ENCODE measurements around the gene POLR1G.

The POLR1G gene

DNA sequence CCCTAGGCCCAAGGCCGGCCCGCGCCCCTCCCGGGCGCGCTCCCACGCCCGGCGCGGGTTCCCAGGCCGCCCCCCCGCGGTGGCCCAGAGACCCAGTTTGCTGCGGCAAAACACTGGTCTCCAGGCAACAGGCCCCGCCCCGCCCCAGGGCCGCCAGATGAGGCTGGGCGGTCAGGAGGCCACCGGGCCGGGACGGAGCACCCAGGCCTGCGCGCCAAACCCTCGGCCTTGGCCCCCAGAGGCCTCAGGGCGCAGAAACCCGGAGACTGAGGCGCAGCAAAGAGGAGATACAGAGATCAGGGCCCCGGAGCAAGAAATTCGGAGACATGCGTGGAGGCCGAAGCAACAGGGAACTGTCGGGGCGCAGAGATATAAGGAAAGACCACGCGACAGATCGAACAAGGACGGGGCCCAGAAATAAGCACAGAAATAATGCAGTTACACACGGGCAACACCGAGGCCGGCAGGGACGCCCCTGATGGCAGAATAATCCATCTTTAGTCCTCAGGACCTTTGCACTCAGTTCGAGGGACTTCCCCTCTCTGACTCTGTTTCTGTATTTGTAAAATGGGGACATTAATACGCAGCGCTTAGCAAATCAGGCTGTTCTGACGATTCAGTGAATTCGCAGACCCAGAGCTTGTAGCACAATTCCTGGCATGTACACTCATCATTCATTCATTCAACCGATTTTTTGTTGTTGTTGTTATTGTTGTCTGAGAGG is 38.0 kb downstream of the POLR1G start:
- TF ChIP-seq, protein P1, sequence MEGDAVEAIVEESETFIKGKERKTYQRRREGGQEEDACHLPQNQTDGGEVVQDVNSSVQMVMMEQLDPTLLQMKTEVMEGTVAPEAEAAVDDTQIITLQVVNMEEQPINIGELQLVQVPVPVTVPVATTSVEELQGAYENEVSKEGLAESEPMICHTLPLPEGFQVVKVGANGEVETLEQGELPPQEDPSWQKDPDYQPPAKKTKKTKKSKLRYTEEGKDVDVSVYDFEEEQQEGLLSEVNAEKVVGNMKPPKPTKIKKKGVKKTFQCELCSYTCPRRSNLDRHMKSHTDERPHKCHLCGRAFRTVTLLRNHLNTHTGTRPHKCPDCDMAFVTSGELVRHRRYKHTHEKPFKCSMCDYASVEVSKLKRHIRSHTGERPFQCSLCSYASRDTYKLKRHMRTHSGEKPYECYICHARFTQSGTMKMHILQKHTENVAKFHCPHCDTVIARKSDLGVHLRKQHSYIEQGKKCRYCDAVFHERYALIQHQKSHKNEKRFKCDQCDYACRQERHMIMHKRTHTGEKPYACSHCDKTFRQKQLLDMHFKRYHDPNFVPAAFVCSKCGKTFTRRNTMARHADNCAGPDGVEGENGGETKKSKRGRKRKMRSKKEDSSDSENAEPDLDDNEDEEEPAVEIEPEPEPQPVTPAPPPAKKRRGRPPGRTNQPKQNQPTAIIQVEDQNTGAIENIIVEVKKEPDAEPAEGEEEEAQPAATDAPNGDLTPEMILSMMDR (IDR thresholded peaks at IDR 0.05; ENCODE audit: unreplicated experiment in 3 of 3): no peak
- H3K4me1 Mint-ChIP-seq: peaks cover 42% of the 10 kb centered on the region
- no peaks in the 10 kb centered on the region for H3K36me3 Mint-ChIP-seq (ENCODE audit: low read depth)
- H3K9me3 Mint-ChIP-seq: no peaks in the 10 kb centered on the region
- peak overlapping the region; percentile 55 to 92 (median 70) for H3K4me3 Mint-ChIP-seq
- peak overlapping the region; percentile 67 to 92 (median 76) for H3K27ac Mint-ChIP-seq
- H3K27me3 Mint-ChIP-seq (ENCODE audit: low read depth): no peaks in the 10 kb centered on the region

DNA sequence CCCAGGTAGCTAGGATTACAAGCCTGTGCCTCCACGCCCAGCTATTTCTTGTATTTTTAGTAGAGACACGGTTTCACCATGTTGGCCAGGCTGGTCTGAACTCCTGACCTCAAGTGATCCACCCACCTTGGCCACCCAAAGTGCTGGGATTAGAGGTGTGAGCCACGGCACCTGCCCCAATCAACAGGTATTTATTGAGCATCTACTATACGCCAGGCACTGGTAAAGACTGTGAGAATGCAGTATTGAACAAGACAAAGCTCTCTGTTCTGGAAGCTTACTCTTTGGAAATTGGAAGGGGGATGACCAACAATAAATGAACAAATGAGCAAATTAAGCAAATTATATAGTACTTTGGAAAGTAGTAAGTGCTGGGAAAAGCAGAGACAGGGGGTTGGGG is 38.7 kb downstream of the POLR1G start:
- TF ChIP-seq, protein P1 (IDR thresholded peaks at IDR 0.05; ENCODE audit: unreplicated experiment in 3 of 3): no peak
- Mint-ChIP-seq H3K4me3 (peak overlapping the region; percentile 55 to 92 (median 70)), H3K4me1 (peaks cover 44% of the 10 kb centered on the region), H3K27me3 (ENCODE audit: low read depth) (no peaks in the 10 kb centered on the region), H3K27ac (peak overlapping the region; percentile 67 to 92 (median 76)), H3K36me3 (ENCODE audit: low read depth) (no peaks in the 10 kb centered on the region), H3K9me3 (no peaks in the 10 kb centered on the region)

DNA sequence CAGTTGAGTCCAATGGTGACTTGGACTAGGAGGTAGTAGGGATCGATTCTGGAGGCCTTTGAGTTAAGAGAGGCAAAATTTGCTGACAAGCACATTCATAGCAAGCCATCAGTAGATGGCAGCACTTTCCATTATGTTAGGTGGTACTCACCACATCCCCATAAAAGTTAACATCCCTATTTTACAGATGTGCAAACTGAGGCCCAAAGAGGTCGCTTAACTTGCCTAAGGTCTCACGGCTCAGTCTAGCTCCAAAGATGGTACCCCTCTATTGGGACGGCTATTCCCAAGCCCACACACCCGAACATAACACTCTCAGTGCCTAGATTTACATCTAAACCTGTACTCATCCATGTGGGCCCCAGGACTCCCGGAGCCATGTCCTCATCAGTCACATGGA is 39.9 kb downstream of the POLR1G start:
- peaks cover 40% of the 10 kb centered on the region for H3K4me1 Mint-ChIP-seq
- no peaks in the 10 kb centered on the region for H3K9me3 Mint-ChIP-seq
- H3K27me3 Mint-ChIP-seq (ENCODE audit: low read depth): no peaks in the 10 kb centered on the region
- H3K4me3 Mint-ChIP-seq: peak overlapping the region; percentile 43 to 65 (median 51)
- peak overlapping the region in 2 of 3 experiments; percentile 44 to 76 for H3K27ac Mint-ChIP-seq
- TF ChIP-seq, protein P1 (IDR thresholded peaks at IDR 0.05; ENCODE audit: unreplicated experiment in 3 of 3): peak in 1 of 3 experiments; percentile 27
- no peaks in the 10 kb centered on the region for H3K36me3 Mint-ChIP-seq (ENCODE audit: low read depth)

DNA sequence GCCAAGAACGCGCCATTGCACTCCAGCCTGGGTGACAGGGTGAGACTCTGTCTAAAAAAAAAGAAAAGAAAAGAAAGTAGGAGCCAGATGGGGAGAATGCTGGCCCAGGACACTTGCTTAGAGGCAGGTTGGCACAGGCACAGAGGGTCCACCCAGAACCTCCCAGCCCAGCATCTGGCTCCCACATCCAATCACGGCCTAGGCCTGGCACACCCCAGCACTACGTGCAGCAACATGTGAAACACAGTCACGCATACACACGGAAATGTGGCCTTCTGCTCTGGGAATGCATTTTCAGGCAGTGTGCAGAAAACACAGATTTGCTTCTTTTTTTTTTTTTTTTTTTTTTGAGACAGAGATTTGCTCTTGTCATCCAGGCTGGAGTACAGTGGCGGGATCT is 40.5 kb downstream of the POLR1G start:
- Mint-ChIP-seq H3K27me3 (ENCODE audit: low read depth) (peaks cover 2% of the 10 kb centered on the region), H3K4me1 (peaks cover 46% of the 10 kb centered on the region), H3K4me3 (no peak overlapping the region), H3K36me3 (ENCODE audit: low read depth) (no peaks in the 10 kb centered on the region), H3K9me3 (no peaks in the 10 kb centered on the region), H3K27ac (no peak overlapping the region)
- TF ChIP-seq, protein P1 (IDR thresholded peaks at IDR 0.05; ENCODE audit: unreplicated experiment in 3 of 3): no peak

DNA sequence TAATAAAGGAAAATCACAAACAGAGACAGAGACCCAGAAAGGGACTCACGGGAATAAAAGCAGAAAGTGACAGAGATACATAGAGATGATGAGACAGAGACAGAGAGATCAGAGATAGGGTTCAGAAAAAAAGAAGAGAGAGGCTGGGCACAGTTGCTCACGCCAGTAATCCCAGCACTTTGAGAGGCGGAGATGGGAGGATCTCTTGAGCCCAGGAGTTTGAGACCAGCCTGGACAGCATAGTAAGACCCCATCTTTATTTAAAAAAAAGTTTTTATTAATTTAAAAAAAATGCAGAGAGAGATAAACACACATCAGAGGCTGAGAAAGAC is 41.9 kb downstream of the POLR1G start:
- H3K27ac Mint-ChIP-seq: no peak overlapping the region

More for the DNA sequence above, 41.9 kb downstream of the POLR1G start:
- TF ChIP-seq, protein P1 (IDR thresholded peaks at IDR 0.05; ENCODE audit: unreplicated experiment in 3 of 3): no peak
- peaks cover 8% of the 10 kb centered on the region for H3K27me3 Mint-ChIP-seq (ENCODE audit: low read depth)
- peak overlapping the region; percentile 22 to 75 (median 64) for H3K4me3 Mint-ChIP-seq
- no peaks in the 10 kb centered on the region for H3K36me3 Mint-ChIP-seq (ENCODE audit: low read depth)
- peaks cover 40% of the 10 kb centered on the region for H3K4me1 Mint-ChIP-seq
- H3K9me3 Mint-ChIP-seq: no peaks in the 10 kb centered on the region
